Stimulated activated CD4-positive, alpha-beta T cell treated with anti-CD3 and anti-CD28 coated beads, Interleukin-2, amount 100 ng/mL, for 24 hours (primary cell): ENCODE measurements around the gene GAS6.

Experiments
- DNase-seq, 2 donors: peaks; one replicate each; pipeline ENCODE4 v3.0.0-alpha.2; 2020

GAS6 gene

GRCh38 chr13:113863524-113864272 is at the start of gene GAS6:
TSS of gene GAS6 (minus strand) at chr13:113864076. CDS start at chr13:113863920, 156 bp downstream.
- DNase-seq: peak in 1 of 2 donors; percentile 41

- peak in 1 of 2 donors; percentile 17 for DNase-seq
These were observed 49.5 kb upstream of the GAS6 start for GRCh38 chr13:113913408-113913807.

GRCh38 chr13:113912596-113912995 is 48.7 kb upstream of the GAS6 start:
- DNase-seq: no peak

GRCh38 chr13:113907635-113908617 is 44.0 kb upstream of the GAS6 start:
- peak in 1 of 2 donors; percentile 13 for DNase-seq

- DNase-seq: peak in 1 of 2 donors; percentile 15
These were observed 42.7 kb upstream of the GAS6 start for GRCh38 chr13:113906571-113906970.

GRCh38 chr13:113905942-113906341 is 42.1 kb upstream of the GAS6 start:
- DNase-seq: peak in 1 of 2 donors; percentile 9

GRCh38 chr13:113905018-113905417 is 41.1 kb upstream of the GAS6 start:
- peak in 1 of 2 donors; percentile 1 for DNase-seq

- DNase-seq: peak; percentile 23 to 40
These were observed 40.5 kb upstream of the GAS6 start for GRCh38 chr13:113904411-113904810.

- peak in 1 of 2 donors; percentile 12 for DNase-seq
These were observed 40.0 kb upstream of the GAS6 start for GRCh38 chr13:113903912-113904311.

- DNase-seq: peak in 1 of 2 donors; percentile 13
These were observed 39.3 kb upstream of the GAS6 start for GRCh38 chr13:113902986-113903775.

GRCh38 chr13:113902481-113902880 is 38.6 kb upstream of the GAS6 start:
- no peak for DNase-seq

GRCh38 chr13:113901642-113902041 is 37.8 kb upstream of the GAS6 start:
- DNase-seq: peak in 1 of 2 donors; percentile 6

- peak in 1 of 2 donors; percentile 10 for DNase-seq
These were observed 37.4 kb upstream of the GAS6 start for GRCh38 chr13:113901231-113901630.

GRCh38 chr13:113900646-113901045 is 36.8 kb upstream of the GAS6 start:
- DNase-seq: peak in 1 of 2 donors; percentile 11

- DNase-seq: no peak
These were observed 34.5 kb upstream of the GAS6 start for GRCh38 chr13:113898391-113898790.

- peak in 1 of 2 donors; percentile 4 for DNase-seq
These were observed 34.1 kb upstream of the GAS6 start for GRCh38 chr13:113897966-113898365.

- DNase-seq: no peak
These were observed 33.3 kb upstream of the GAS6 start for GRCh38 chr13:113897161-113897560.

GRCh38 chr13:113895436-113895835 is 31.6 kb upstream of the GAS6 start:
- DNase-seq: no peak

GRCh38 chr13:113890774-113891480 is 27.1 kb upstream of the GAS6 start:
- DNase-seq: no peak

- DNase-seq: no peak
These were observed 25.6 kb upstream of the GAS6 start for GRCh38 chr13:113889467-113889866.

- no peak for DNase-seq
These were observed 24.9 kb upstream of the GAS6 start for GRCh38 chr13:113888701-113889330.
